GM12892 (cell line): ENCODE results near the gene RNF2.

ENCODE experiments used
- POLR2A ChIP-seq: IDR thresholded peaks from 2 replicates; pipeline ENCODE4 v1.6.1; 2011; ENCODE audit warnings: low read depth, low read length, control low read depth
- POLR2AphosphoS5 ChIP-seq: IDR thresholded peaks from 2 replicates; pipeline ENCODE4 v1.6.1; 2011; ENCODE audit warnings: low read depth, low read length, control low read depth
- TAF1 ChIP-seq: IDR thresholded peaks from 2 replicates; pipeline ENCODE4 v1.6.1; 2011; ENCODE audit warnings: low read depth, mild to moderate bottlenecking, control low read depth, low read length, borderline replicate concordance

DNA sequence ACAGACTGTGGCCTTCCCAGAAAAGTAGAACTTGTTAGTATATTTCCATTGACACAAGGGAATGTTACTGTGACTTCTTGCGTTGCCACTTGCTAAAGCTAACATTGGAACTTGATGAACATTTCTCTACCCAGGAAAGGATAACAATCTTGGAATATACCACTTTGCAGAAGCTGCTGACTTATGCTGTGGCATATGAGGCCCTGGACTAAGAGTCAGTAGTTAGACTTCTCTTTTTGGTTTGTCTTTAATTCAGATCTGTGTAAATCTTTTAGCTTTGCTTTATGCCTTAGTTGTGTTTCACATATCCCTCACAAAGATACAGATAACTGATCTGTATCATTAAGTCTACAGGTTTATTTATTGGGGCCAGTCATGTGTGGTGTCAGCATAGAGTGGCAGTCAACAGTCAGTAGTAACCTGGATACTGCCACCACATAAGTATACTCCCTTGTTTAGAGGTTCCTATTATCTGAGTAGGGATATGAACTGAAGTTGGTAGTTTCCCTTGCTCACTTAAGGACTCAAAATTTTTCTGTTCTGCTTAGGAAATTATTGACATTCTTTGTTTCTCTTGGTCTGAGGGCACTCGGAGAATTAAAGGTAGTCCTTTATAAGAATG, 14.7 kb downstream of the RNF2 start:
- TF ChIP-seq TAF1 (no peak), POLR2AphosphoS5 (no peak), POLR2A (no peak)
